Heart left ventricle (tissue), 16 donors: ENCODE measurements around the gene VAMP5. TPM values are rescaled to one million over a fixed set of nuclear protein-coding genes. Genes with fewer than 3 reads are reported as not detected.

Source experiments
- ATAC-seq, 4 donors: fragments of 200-7000 bp; cut with Tn5 transposase; one replicate each; pipeline ENCODE4 v1.9.1; 2020 to 2022; ENCODE audit warnings: moderate library complexity in 4 of 4, mild to moderate bottlenecking in 3 of 4, moderate number of reproducible peaks in 1 of 4
- DNase-seq, 5 donors: peaks; one replicate each; pipeline ENCODE4 v3.0.0-alpha.2; 2020
- H3K27ac ChIP-seq, 12 donors: fragments of 200-600 bp; sonication (generic) in 4 of 12; one replicate each; pipeline versions ENCODE4 v1.5.0 to v1.8.0; 2016 to 2022; ENCODE audit warnings: mild to moderate bottlenecking in 2 of 12
- H3K27me3 ChIP-seq, 9 donors: fragments of 200-600 bp; sonication (generic) in 2 of 9; one replicate each; pipeline versions ENCODE4 v1.5.1 to v1.8.0; 2016 to 2022; ENCODE audit warnings: mild to moderate bottlenecking in 3 of 9
- H3K36me3 ChIP-seq, 9 donors: fragments of 200-600 bp; sonication (generic) in 2 of 9; one replicate each; pipeline versions ENCODE4 v1.5.0 to v1.8.0; 2018 to 2022; ENCODE audit warnings: mild to moderate bottlenecking in 2 of 9
- H3K4me1 ChIP-seq, 12 donors: fragments of 200-600 bp; sonication (generic) in 4 of 12; one replicate each; pipeline versions ENCODE4 v1.5.0 to v1.8.0; 2016 to 2022; ENCODE audit warnings: mild to moderate bottlenecking in 3 of 12
- H3K4me3 ChIP-seq, 12 donors: fragments of 200-600 bp; sonication (generic) in 4 of 12; one replicate each; pipeline versions ENCODE4 v1.5.0 to v1.8.0; 2017 to 2022; ENCODE audit warnings: mild to moderate bottlenecking in 9 of 12, moderate library complexity in 4 of 12
- H3K9me3 ChIP-seq, 12 donors: fragments of 200-600 bp; sonication (generic) in 4 of 12; one replicate each; pipeline versions ENCODE4 v1.5.0 to v1.8.0; 2016 to 2022; ENCODE audit warnings: mild to moderate bottlenecking in 1 of 12
- CTCF ChIP-seq, 12 donors: fragments of 200-600 bp; sonication (generic) in 4 of 12; IDR thresholded peaks; one replicate each; pipeline versions ENCODE4 v1.5.0 to v1.8.0; 2018 to 2022; ENCODE audit warnings: antibody characterized with exemption in 12 of 12, mild to moderate bottlenecking in 5 of 12
- POLR2A ChIP-seq, 2 donors: fragments of 450-650 bp; IDR thresholded peaks; one replicate each; pipeline ENCODE4 v1.6.1; 2017; ENCODE audit warnings: antibody characterized with exemption in 2 of 2, mild to moderate bottlenecking in 2 of 2, moderate library complexity in 2 of 2
- WGBS, 4 donors: extraction: QIAGEN DNeasy Blood & Tissue Kit in 2 of 4; methylation state at CpG; one replicate each; pipeline versions ENCODE4 v1.1.5 to v1.1.7; 2013 to 2018; 5-methylcytosine and 5-hydroxymethylcytosine counted together
- intact Hi-C, 10 donors: fragments of 100-400 bp; cut with DNase I; formaldehyde crosslinking; loops; one replicate each; pipeline versions ENCODE4 v1.11.1 to v1.14.2; 2022
- polyA plus RNA-seq, 2 donors: library from polyadenylated mRNA; stranded (reverse); fragments of 200-250 nt; gene quantifications; one replicate each; pipeline ENCODE4 v1.2.3, GENCODE V29; 2013
- total RNA-seq, 9 donors: library from RNA; depleted of rRNA in 2 of 9; stranded (reverse); fragments of >200 nt in 2 of 9; fragmentation: NEBNext Ultra II Directional in 3 of 9; extraction: Animal tissue kit (Norgen Biotek cat#: 25700) in 3 of 9; gene quantifications; one replicate each; pipeline versions ENCODE4 v1.1.0 to v1.2.4, GENCODE V29; 2016 to 2023
- donor health status: ischemic (EF 13 %, LVEDD 7.1; RV severe dilation, severe dysfunction).
- donor health status: healthy with polysubstance abuse.
- donor health status: DM: no; HTN: yes; CAD: no.
- donor health status: DM: no; HTN: no; CAD: no.
- donor health status: ischemic (EF 25% LVEDD 6.9; RV normal size, moderate dysfunction).
- donor health status: ischemic (EF 25% LVEDD 5.7; RV mildly dilated, moderate dysfunction).
- donor health status: healthy.
- donor health status: DM: yes; HTN: yes; CAD: no.
- donor health status: ischemic (EF 35%, LVEDD 5.7; RV mildly dilated, moderate dysfunction).
- donor health status: nonischemic (EF 11% LVEDD 7.7; RV severe dilation, severe dysfunction).
- donor health status: DM: yes; HTN: yes; CAD: no.
- donor health status: PGD.
- donor health status: ischemic (EF 29% LVEDD 5.4; RV normal size, mild dysfunction).
- donor health status: nonischemic (EF 23%, LVEDD 6.1; RV moderate dilation, normal function).

VAMP5 gene
- total and polyA plus RNA-seq, 11 donors = 21.0 to 186 (median 45.2) TPM

- no peaks in the 10 kb centered on the region for H3K27me3 ChIP-seq
- 90 to 92% (median 91%) methylated on average over 6 of the region's 6 CpGs for WGBS, 4 donors
- no peak overlapping the region for H3K27ac ChIP-seq
- no peak for TF ChIP-seq CTCF (IDR thresholded peaks at IDR 0.05)
- no peak for TF ChIP-seq POLR2A (IDR thresholded peaks at IDR 0.05)
- no peaks in the 10 kb centered on the region for H3K9me3 ChIP-seq
- no peak for ATAC-seq
- no peak for DNase-seq
- H3K4me1 ChIP-seq = peaks cover 3 to 44% (median 24%) of the 10 kb centered on the region in 12 donors
- H3K4me3 ChIP-seq = no peak overlapping the region
- H3K36me3 ChIP-seq = peaks cover 0 to 70% (median 58%) of the 10 kb centered on the region in 9 donors
- intact Hi-C loops = loop anchor here in 3 of 10 donors (5.0 kb wide), 3 partner anchors 57 to 202 kb away; partner anchors contain the start of genes GGCX (in 2 of the 3) and SH2D6 (in 1 of the 3)
Observed at GRCh38 chr2:85619617-85620016, 35.4 kb downstream of the VAMP5 start.

- ATAC-seq (no peak), DNase-seq (no peak)
- TF ChIP-seq CTCF (IDR thresholded peaks at IDR 0.05) (no peak), POLR2A (IDR thresholded peaks at IDR 0.05) (no peak)
- peaks cover 3 to 38% (median 21%) of the 10 kb centered on the region in 12 donors for H3K4me1 ChIP-seq
- H3K36me3 ChIP-seq = peaks cover 0 to 87% (median 75%) of the 10 kb centered on the region in 9 donors
- no peak overlapping the region for H3K4me3 ChIP-seq
- no peak overlapping the region for H3K27ac ChIP-seq
- 89 to 100% (median 97%) methylated on average over 1 of the region's 1 CpG for WGBS, 4 donors
- H3K27me3 ChIP-seq = no peaks in the 10 kb centered on the region
- intact Hi-C loops = no loop called here
- no peaks in the 10 kb centered on the region for H3K9me3 ChIP-seq
Observed at GRCh38 chr2:85621338-85621737, 37.1 kb downstream of the VAMP5 start.

- intact Hi-C loops = no loop called here
- Histone ChIP-seq H3K4me1 (peaks cover 0 to 19% (median 6%) of the 10 kb centered on the region in 12 donors), H3K9me3 (no peaks in the 10 kb centered on the region), H3K27me3 (no peaks in the 10 kb centered on the region), H3K36me3 (peaks cover 0 to 100% (median 98%) of the 10 kb centered on the region in 9 donors), H3K27ac (peak overlapping the region in 3 of 12 donors; percentile 11 to 52 (median 12)), H3K4me3 (no peak overlapping the region)
- ATAC-seq = peak; percentile 85 to 93 (median 88)
- WGBS, 4 donors = 44 to 49% (median 44%) methylated on average over 5 of the region's 5 CpGs
- TF ChIP-seq POLR2A (IDR thresholded peaks at IDR 0.05) (no peak), CTCF (IDR thresholded peaks at IDR 0.05) (no peak)
- DNase-seq = peak in 1 of 5 donors; percentile 54
Observed at GRCh38 chr2:85623991-85624390, 39.8 kb downstream of the VAMP5 start.

- no peak for TF ChIP-seq CTCF (IDR thresholded peaks at IDR 0.05)
- TF ChIP-seq POLR2A (IDR thresholded peaks at IDR 0.05) = no peak
- no peak overlapping the region for H3K4me3 ChIP-seq
- ATAC-seq (no peak), DNase-seq (no peak)
- H3K27ac ChIP-seq = no peak overlapping the region
- 69 to 80% (median 74%) methylated on average over 2 of the region's 2 CpGs for WGBS, 4 donors
- intact Hi-C loops = no loop called here
- no peaks in the 10 kb centered on the region for H3K27me3 ChIP-seq
- H3K9me3 ChIP-seq = no peaks in the 10 kb centered on the region
- peaks cover 2 to 100% (median 98%) of the 10 kb centered on the region in 9 donors for H3K36me3 ChIP-seq
- peaks cover 0 to 14% (median 6%) of the 10 kb centered on the region in 12 donors for H3K4me1 ChIP-seq
Observed at GRCh38 chr2:85628658-85629057, 44.4 kb downstream of the VAMP5 start.
